Stomach (tissue), 4 donors: ENCODE data around the gene ARHGAP12.

Experiments used
- CTCF ChIP-seq, 7 experiments: fragments of 450-650 bp in 4 of 7; fragments of 200-600 bp in 3 of 7; sonication (generic) in 3 of 7; IDR thresholded peaks; one replicate each; pipeline ENCODE4 v1.5.1; 2016 to 2019; ENCODE audit warnings: antibody characterized with exemption in 7 of 7, control low read depth in 2 of 7, mild to moderate bottlenecking in 1 of 7
- POLR2A ChIP-seq, 4 donors: fragments of 450-650 bp; IDR thresholded peaks; one replicate each; pipeline ENCODE4 v1.6.1; 2016; ENCODE audit warnings: antibody characterized with exemption in 4 of 4, control low read depth in 2 of 4, mild to moderate bottlenecking in 1 of 4, moderate library complexity in 1 of 4
- POLR2AphosphoS5 ChIP-seq, 3 donors: sonication (generic); formaldehyde crosslinking; IDR thresholded peaks; one replicate each; pipeline ENCODE4 v1.6.1; 2016; ENCODE audit warnings: antibody characterized with exemption in 3 of 3

GRCh38 chr10:31942435-31942834 lies 13.8 kb upstream of the ARHGAP12 start:
- no peak for TF ChIP-seq CTCF (IDR thresholded peaks at IDR 0.05)
- TF ChIP-seq POLR2A (IDR thresholded peaks at IDR 0.05) = no peak
- TF ChIP-seq POLR2AphosphoS5 (IDR thresholded peaks at IDR 0.05) = no peak
